GM10266 (cell line): ENCODE data around the gene DRAXIN.
A peak's percentile ranks its signal among the peaks of the same experiment; 100 is the strongest.

Experiments used
- DNase-seq: peaks from one replicate; pipeline ENCODE4 v3.0.0; 2012; ENCODE audit errors: extremely low spot score
- CTCF ChIP-seq: IDR thresholded peaks from 2 replicates; pipeline ENCODE4 v1.5.1; 2012; ENCODE audit warnings: mild to moderate bottlenecking, low read depth; ENCODE audit not compliant: control insufficient read depth, insufficient read depth; ENCODE audit errors: missing control alignments

DRAXIN gene

GRCh38 chr1:11711490-11711889, 20.0 kb downstream of the DRAXIN start:
- no peak for DNase-seq
- no peak for TF ChIP-seq CTCF

GRCh38 chr1:11712285-11712684, 20.8 kb downstream of the DRAXIN start:
- no peak for TF ChIP-seq CTCF

GRCh38 chr1:11713095-11713494, 21.6 kb downstream of the DRAXIN start:
- TF ChIP-seq CTCF = no peak
- DNase-seq = no peak

More at GRCh38 chr1:11712285-11712684, 20.8 kb downstream of the DRAXIN start:
- DNase-seq = no peak

- DNase-seq = no peak
- TF ChIP-seq CTCF = no peak
These were observed 23.5 kb downstream of the DRAXIN start for GRCh38 chr1:11714831-11715575.

- peak; percentile 72 for DNase-seq
- TF ChIP-seq CTCF = peak; percentile 97
These were observed 28.0 kb downstream of the DRAXIN start for GRCh38 chr1:11719313-11720032.

- TF ChIP-seq CTCF = no peak
- no peak for DNase-seq
These were observed 28.5 kb downstream of the DRAXIN start for GRCh38 chr1:11720033-11720376.

- DNase-seq = no peak
- TF ChIP-seq CTCF = no peak
These were observed 29.0 kb downstream of the DRAXIN start for GRCh38 chr1:11720525-11720924.
